ENCODE results near the gene CREBBP. TPM values are rescaled to one million over a fixed set of nuclear protein-coding genes. Genes with fewer than 3 reads are reported as not detected.

The CREBBP gene
- total and polyA plus RNA-seq, 2 donors (not counting 3 experiments of a cell fraction or from before 2014, with no cell fraction given): 13.8 to 72.7 TPM

DNA sequence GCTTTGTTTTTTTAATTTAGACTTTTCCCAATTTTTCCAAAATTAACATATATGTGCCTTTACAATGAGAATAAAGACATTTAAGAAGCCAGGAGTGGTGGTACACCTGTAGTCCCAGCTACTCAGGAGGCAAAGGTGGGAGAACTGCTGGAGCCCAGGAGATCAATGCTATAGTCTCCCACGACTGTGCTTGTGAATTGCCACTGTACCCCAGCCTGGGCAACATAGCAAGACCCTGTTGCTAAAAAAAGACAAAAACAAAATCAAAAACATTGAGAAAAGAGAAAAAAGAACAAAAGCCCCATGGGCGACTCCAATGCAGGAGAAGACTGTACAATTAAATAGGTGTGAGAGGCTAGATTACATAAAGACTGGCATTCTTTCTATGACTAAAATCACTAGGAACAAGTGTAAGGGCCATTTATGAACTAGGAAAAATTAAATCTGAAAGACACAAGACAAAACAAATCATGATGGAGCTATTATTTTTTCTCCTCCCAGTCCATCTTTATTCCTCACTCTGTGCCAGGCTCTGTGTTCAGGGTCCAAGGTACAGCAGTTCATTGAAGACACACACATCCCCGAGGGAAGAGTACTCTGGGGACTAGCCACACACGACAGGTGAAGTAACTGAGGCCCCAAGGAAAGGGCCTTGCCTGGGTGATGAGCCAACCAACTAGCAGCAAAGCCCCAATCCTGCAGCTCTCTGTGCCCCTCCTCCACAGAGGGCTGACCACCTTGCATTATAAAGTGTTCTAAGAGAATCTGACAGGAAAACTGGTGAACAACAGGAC, 79.8 kb downstream of the CREBBP start:
- CTCF ChIA-PET: interaction anchor here (1.3 kb wide), 1 partner anchor 12 kb away, joined by 4 read pairs; no protein-coding TSS in a partner anchor
- intact Hi-C loops (cut with micrococcal nuclease): no loop called here
- Histone ChIP-seq H3K4me1 (ENCODE audit: control insufficient read depth, extremely low read depth, insufficient read depth, low read length) (peaks cover 6% of the 10 kb centered on the region), H3K27me3 (ENCODE audit: control insufficient read depth in 2 of 2, insufficient read depth in 2 of 2, low read length in 2 of 2) (no peaks in the 10 kb centered on the region), H2AFZ (ENCODE audit: low read depth, low read length) (no peak overlapping the region), H3K79me2 (ENCODE audit: control insufficient read depth, insufficient read depth, low read length) (peaks cover 88% of the 10 kb centered on the region), H3K4me3 (replicated peaks in 1 of 3; ENCODE audit: insufficient read depth in 1 of 3, low read depth in 1 of 3, low read length in 3 of 3) (no peak overlapping the region), H3K9me1 (replicated peaks; ENCODE audit: control insufficient read depth, extremely low read depth, insufficient read depth, low read length) (no peaks in the 10 kb centered on the region), H3K9ac (replicated peaks; ENCODE audit: extremely low read depth, insufficient read depth, low read length) (no peak overlapping the region), H3K9me3 (replicated peaks; ENCODE audit: control insufficient read depth, insufficient read depth, low read length) (no peaks in the 10 kb centered on the region), H3K4me2 (ENCODE audit: insufficient read depth, low read length) (no peak overlapping the region), H3K27ac (ENCODE audit: insufficient read depth, low read depth, low read length) (no peak overlapping the region), H4K20me1 (replicated peaks; ENCODE audit: control insufficient read depth, extremely low read depth, insufficient read depth, low read length) (peaks cover 26% of the 10 kb centered on the region), H3K36me3 (ENCODE audit: control insufficient read depth in 2 of 2, extremely low read depth in 1 of 2, insufficient read depth in 2 of 2, low read length in 2 of 2) (no peaks in the 10 kb centered on the region)
- no peak for TF ChIP-seq CTCF (IDR thresholded peaks at IDR 0.05; ENCODE audit: extremely low read depth in 1 of 2, insufficient read depth in 1 of 2, low read depth in 1 of 2, low read length in 2 of 2)
- TF ChIP-seq POLR2AphosphoS5 (IDR thresholded peaks at IDR 0.05; ENCODE audit: insufficient read depth, low read depth, low read length): no peak
- no peak for TF ChIP-seq POLR2A (IDR thresholded peaks at IDR 0.05; ENCODE audit: low read depth, low read length)
- no peak for TF ChIP-seq FOS (IDR thresholded peaks at IDR 0.05; ENCODE audit: borderline replicate concordance, insufficient read depth, low read length)
- TF ChIP-seq JUN (IDR thresholded peaks at IDR 0.05; ENCODE audit: borderline replicate concordance, insufficient read depth, insufficient read length, low read depth): no peak
- TF ChIP-seq MYC (IDR thresholded peaks at IDR 0.05; ENCODE audit: low read depth, low read length): no peak
- TF ChIP-seq EZH2 (IDR thresholded peaks at IDR 0.05; ENCODE audit: borderline replicate concordance, low read depth, low read length, severe bottlenecking): no peak
- TF ChIP-seq GATA2 (IDR thresholded peaks at IDR 0.05; ENCODE audit: insufficient read depth, insufficient read length, low read depth, low read length): no peak
- TF ChIP-seq, protein P1, sequence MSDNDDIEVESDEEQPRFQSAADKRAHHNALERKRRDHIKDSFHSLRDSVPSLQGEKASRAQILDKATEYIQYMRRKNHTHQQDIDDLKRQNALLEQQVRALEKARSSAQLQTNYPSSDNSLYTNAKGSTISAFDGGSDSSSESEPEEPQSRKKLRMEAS (IDR thresholded peaks at IDR 0.05; ENCODE audit: insufficient read depth, insufficient read length): no peak
- POLR2A ChIA-PET: no interaction called here
- FAIRE-seq: no peak
- BruUV-seq (replicated peaks): no TSS peak
- dilution Hi-C loops (cut with MboI; ENCODE audit: extremely low pct_ligation_motif_present, low sequenced_read_pairs): no loop called here
- DNase-seq (ENCODE audit: low read depth, low spot score): no peak

All from endothelial cell of umbilical vein (primary cell).